ENCODE data around the gene CCDC80.
"Not testable (repeated sequence)": the region's sequence is repeated elsewhere in the genome, so short reads cannot be mapped to it uniquely, and the experiment has no call there.

Gene CCDC80

GRCh38 chr3:112640930-112641801 is at the start of gene CCDC80:
TSS of gene CCDC80 (minus strand) at chr3:112641143. CDS start at chr3:112639905, 1,238 bp downstream.
- no peak for DNase-seq (ENCODE audit: low read depth)

DNA sequence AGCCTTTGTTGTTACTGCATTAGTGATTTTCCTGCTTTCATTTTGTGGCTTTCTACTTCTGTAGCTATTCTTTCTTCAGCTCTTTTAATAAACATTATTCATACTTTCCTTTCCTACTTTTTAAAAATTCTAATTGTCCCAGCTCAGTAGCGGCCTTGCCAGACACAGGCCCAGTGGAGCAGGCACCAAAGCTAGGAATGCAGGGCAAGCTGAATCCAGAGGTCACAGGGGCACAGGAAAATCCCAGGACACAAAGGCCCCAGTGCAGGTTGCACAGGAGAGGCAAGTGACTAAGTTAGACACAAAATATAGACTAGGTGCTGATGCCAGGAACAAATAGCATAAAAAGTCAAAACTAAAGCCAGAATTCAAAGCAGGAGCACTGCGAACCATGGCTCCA is 49.0 kb upstream of the CCDC80 start:
- DNase-seq (ENCODE audit: low read depth), result no peak

- no peak for DNase-seq (ENCODE audit: low read depth)
Measured at GRCh38 chr3:112689385-112689784, 48.4 kb upstream of the CCDC80 start.

DNA sequence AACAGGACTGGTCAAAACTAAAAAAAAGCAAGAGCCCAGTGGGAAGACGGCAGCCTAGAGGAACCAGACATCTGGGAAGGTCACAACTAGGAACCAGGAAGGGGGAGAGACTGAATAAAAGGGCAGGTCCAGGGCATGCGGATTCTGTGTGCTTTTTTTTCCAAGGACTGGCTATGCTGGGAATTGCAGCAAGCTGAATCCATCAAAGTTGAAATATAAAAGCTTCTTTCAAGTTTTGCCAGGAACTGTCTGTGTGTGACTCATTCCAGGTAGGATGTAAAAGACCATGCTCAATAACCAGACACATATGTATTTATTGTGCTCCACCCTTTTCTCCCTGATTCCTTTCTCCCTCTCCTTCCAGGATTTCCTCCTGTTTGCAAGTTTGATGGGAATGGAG is 47.9 kb upstream of the CCDC80 start:
- no peak for DNase-seq (ENCODE audit: low read depth)

DNA sequence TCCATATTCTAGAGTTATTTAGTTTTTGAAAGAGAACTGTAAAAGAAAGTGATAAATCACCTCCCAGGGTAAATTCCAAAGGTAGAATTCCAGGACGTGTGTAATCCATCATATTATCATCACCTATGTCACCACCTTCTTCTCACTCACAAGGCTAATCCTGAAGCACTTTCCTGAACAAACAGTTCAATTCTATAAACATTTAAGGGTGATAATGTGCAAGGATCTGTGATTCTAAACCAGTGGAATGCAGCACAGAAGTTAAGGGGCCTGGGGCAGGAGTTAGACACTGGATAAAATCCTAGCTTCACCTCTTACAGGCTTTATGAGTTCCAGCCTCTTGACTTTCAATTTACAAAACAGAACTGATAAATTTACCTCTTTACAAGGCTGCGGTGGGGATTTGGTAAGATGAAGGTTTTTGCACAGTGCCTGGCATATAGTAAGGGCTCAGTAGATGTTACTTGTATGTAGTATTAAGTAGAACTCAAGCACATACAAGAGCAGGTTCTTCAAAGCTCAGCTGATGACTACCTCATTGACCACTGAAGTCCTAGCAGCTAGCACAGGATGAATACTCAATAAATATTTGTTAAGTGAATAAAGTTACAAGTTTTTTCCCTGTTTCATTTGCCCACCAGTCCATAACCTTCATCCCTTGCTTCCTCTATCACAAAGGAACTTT is 47.3 kb upstream of the CCDC80 start:
- DNase-seq (ENCODE audit: low read depth), result no peak

- no peak for DNase-seq (ENCODE audit: low read depth)
Measured at GRCh38 chr3:112687616-112688015, 46.7 kb upstream of the CCDC80 start.

DNA sequence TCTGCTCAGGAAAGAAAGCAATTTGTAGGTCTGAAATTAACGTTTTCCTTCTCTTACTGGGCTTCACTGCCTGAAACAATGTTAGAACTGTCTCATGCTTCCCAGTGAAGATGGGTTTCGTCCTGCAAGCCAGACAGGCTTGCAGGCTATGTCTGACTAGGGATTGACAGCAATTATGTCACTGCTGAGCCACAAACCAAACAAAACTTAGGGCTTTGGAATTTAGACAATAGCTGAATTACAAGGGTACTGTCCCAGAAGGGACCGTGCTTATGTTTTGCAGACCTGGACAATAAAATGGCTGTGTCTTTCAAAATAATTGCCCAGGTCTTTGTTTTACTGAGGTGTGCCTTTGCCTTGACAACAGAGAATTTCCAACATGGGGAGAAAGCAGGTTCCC is 46.3 kb upstream of the CCDC80 start:
- DNase-seq (ENCODE audit: low read depth), result no peak

- DNase-seq (ENCODE audit: low read depth), result no peak
Measured at GRCh38 chr3:112685956-112686799, 45.2 kb upstream of the CCDC80 start.

GRCh38 chr3:112685420-112685819 is 44.5 kb upstream of the CCDC80 start:
- DNase-seq (ENCODE audit: low read depth), result no peak

DNA sequence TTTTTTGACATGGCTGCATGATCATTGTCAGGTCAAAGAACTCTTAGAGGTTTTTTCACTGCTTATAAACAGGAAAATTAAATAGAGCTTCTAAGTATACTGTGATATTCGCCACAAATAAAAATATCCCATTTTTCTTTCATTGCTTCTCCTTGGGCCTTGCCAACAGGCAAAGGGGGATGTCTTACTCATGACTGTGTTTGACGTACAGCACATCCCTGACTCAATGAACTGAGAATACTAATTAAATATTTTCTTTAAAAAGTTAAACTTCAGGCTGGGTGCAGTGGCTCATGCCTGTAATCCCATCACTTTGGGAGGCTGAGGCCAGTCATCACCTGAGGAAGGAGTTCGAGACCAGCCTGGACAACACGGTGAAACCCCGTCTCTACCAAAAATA is 41.4 kb upstream of the CCDC80 start:
- no peak for DNase-seq (ENCODE audit: low read depth)

DNA sequence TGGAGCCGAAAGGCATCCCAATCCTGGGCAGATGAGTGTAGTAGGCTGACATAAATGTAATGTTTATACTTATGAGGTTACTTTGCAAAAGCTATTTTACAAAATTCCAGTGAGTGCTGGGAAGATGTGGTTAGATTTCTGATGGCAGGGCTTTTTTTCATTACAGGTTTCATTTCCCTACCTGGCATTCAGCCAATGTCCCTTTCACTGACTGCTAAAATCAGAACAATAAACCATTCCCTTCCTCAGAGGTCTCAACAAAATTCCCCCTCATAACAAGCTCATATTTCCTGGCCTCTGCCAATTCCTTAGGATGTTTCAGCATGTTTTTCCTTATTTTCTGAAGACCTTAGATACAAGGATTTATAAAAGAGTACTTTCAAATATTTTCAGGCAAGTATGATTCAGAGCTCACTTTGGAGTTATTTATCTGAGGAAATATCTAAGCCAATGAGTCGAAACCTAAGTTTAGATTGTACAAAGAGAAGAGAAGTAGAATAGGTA is 40.9 kb upstream of the CCDC80 start:
- DNase-seq (ENCODE audit: low read depth), result no peak

GRCh38 chr3:112676659-112677234 is 35.8 kb upstream of the CCDC80 start:
- peak; percentile 68 for DNase-seq (ENCODE audit: low read depth)

DNA sequence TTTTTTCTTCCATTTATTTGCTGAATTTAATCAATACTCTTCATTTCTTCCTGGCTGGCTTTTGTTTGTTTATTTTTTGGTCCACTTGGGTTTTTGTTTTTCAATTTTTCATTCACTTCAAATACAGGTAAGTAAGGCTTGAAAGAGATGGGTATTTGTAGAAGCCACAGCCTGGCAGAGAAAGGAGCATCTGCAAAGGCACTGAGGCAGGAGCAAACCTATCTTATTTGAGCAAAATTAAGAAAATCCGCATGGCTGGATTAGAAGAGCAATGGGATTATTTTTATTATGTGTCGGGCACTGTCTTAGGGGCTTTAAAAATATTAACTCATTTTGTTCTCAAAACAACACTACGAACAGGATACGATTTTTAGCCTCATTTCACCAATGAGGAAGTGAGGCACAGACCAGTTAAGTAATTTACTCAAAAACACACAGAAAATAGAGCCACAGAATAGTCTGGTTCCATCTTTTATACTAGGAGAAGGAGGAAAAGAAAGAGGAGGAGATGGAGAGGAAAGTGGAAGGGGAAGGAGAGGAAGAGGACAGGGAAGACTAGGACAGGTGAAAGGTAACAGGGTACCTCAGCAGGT is 35.1 kb upstream of the CCDC80 start:
- no peak for DNase-seq (ENCODE audit: low read depth)

- no peak for DNase-seq (ENCODE audit: low read depth)
Measured at GRCh38 chr3:112675349-112675748, 34.4 kb upstream of the CCDC80 start.

- no peak for DNase-seq (ENCODE audit: low read depth)
Measured at GRCh38 chr3:112672716-112673541, 32.0 kb upstream of the CCDC80 start.

GRCh38 chr3:112671930-112672715 is 31.2 kb upstream of the CCDC80 start:
- DNase-seq (ENCODE audit: low read depth), result no peak

DNA sequence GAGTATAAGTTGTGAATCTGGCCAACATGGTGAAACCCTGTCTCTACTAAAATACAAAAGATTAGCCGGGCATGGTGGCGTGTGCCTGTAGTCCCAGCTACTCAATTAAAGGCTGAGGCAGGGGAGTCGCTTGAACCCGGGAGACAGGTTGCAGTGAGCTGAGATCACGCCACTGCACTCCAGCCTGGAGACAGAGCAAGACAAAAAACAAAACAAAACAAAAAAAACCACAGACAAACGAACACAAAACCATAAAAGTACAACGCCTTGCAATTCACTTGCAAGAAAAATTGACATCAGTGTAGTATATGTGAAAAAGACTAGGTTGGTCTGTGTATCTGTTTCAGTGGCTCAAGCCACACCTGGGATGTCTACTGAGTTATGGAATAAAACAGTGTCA is 29.9 kb upstream of the CCDC80 start:
- no peak for DNase-seq (ENCODE audit: low read depth)

- no peak for DNase-seq (ENCODE audit: low read depth)
Measured at GRCh38 chr3:112667599-112667998, 26.7 kb upstream of the CCDC80 start.

GRCh38 chr3:112665009-112665408 is 24.1 kb upstream of the CCDC80 start:
- DNase-seq (ENCODE audit: low read depth), result not testable (repeated sequence)

DNA sequence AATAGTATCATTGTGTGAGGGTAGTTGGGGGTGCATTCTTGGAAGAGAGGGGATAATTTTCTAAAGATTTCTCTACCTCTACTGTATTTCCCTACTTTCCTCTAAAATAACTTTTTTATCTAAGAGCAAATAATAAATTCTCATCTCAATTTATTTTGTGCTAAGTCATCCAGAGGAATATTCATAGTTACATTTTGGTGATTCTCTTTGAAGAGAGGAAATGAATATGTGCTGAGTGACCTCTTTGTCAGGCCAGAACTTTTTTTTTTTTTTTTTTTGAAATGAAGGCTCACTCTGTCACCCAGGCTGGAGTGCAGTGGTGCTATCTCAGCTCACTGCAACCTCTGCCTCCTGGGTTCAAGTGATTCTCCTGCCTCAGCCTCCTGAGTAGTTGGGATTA is 15.1 kb upstream of the CCDC80 start:
- DNase-seq (ENCODE audit: low read depth), result no peak
